ENCODE measurements around the gene SRGAP2C.

- TF ChIP-seq CTCF (IDR thresholded peaks at IDR 0.05; ENCODE audit: insufficient read depth, low read depth, low read length) = no peak
- no peak for TF ChIP-seq EZH2 (IDR thresholded peaks at IDR 0.05; ENCODE audit: insufficient read depth, low read length)
Observed at GRCh38 chr1:121414905-121415304, 230.1 kb downstream of the SRGAP2C start.
